Keratinocyte (primary cell): Measurements from ENCODE around the gene SETBP1. TPM values are rescaled to one million over a fixed set of nuclear protein-coding genes. Genes with fewer than 3 reads are reported as not detected.

Source experiments
- DNase-seq: peaks from one replicate; pipeline ENCODE4 v3.0.0-alpha.2; 2011; ENCODE audit warnings: low read depth, missing footprints, low spot score
- FAIRE-seq: peaks from 2 replicates; lab custom pipeline; 2011; peaks lifted over from hg19 to GRCh38; lab: Jason Lieb, UNC
- H2AFZ ChIP-seq: 2 replicates; pipeline ENCODE4 v1.6.0; 2012; ENCODE audit warnings: low read length, control low read depth, inconsistent platforms; ENCODE audit not compliant: control insufficient read depth
- H3K27ac ChIP-seq: 2 replicates; pipeline ENCODE4 v1.5.1; 2011; ENCODE audit warnings: low read length; ENCODE audit not compliant: control insufficient read depth, insufficient read depth
- H3K27me3 ChIP-seq: 3 replicates; pipeline ENCODE4 v1.6.0; 2011; ENCODE audit warnings: low read length; ENCODE audit not compliant: control insufficient read depth, insufficient read depth; ENCODE audit errors: extremely low read depth
- H3K36me3 ChIP-seq, 2 experiments: 2 replicates in 1 of 2; 3 replicates in 1 of 2; pipeline ENCODE4 v1.5.1; 2011; ENCODE audit warnings: low read length in 2 of 2, mild to moderate bottlenecking in 1 of 2; ENCODE audit not compliant: control insufficient read depth in 2 of 2, insufficient read depth in 2 of 2; ENCODE audit errors: extremely low read depth in 1 of 2
- H3K4me1 ChIP-seq: 3 replicates; pipeline ENCODE4 v1.5.1; 2011; ENCODE audit warnings: low read length; ENCODE audit not compliant: control insufficient read depth, insufficient read depth; ENCODE audit errors: extremely low read depth
- H3K4me2 ChIP-seq: 3 replicates; pipeline ENCODE4 v1.6.0; 2011; ENCODE audit warnings: low read depth, low read length; ENCODE audit not compliant: control insufficient read depth, insufficient read depth; ENCODE audit errors: extremely low read depth
- H3K4me3 ChIP-seq, 3 experiments: fragments of 200-600 bp in 1 of 3; sonication (generic) in 1 of 3; 2 replicates in 2 of 3; 3 replicates in 1 of 3; pipeline ENCODE4 v1.5.1; 2011 to 2016; ENCODE audit warnings: low read length in 3 of 3, mild to moderate bottlenecking in 3 of 3, control low read depth in 2 of 3, inconsistent platforms in 1 of 3, low read depth in 1 of 3, mixed read lengths in 1 of 3, mixed run types in 1 of 3, moderate library complexity in 1 of 3; ENCODE audit not compliant: control insufficient read depth in 2 of 3, insufficient read depth in 2 of 3; ENCODE audit errors: extremely low read depth in 1 of 3
- H3K79me2 ChIP-seq: 2 replicates; pipeline ENCODE4 v1.6.0; 2012; ENCODE audit warnings: low read length; ENCODE audit not compliant: control insufficient read depth, insufficient read depth
- H3K9ac ChIP-seq: 3 replicates; pipeline ENCODE4 v1.6.0; 2011; ENCODE audit warnings: low read length; ENCODE audit not compliant: control insufficient read depth, insufficient read depth; ENCODE audit errors: extremely low read depth
- H3K9me1 ChIP-seq: 3 replicates; pipeline ENCODE4 v1.6.0; 2011; ENCODE audit warnings: low read length; ENCODE audit not compliant: control insufficient read depth, insufficient read depth; ENCODE audit errors: extremely low read depth
- H3K9me3 ChIP-seq: 2 replicates; pipeline ENCODE4 v1.5.1; 2012; ENCODE audit warnings: low read depth, low read length; ENCODE audit not compliant: control insufficient read depth
- H4K20me1 ChIP-seq: 3 replicates; pipeline ENCODE4 v1.6.0; 2011; ENCODE audit warnings: low read length; ENCODE audit not compliant: control insufficient read depth, insufficient read depth; ENCODE audit errors: extremely low read depth
- EZH2 ChIP-seq: IDR thresholded peaks from one replicate; pipeline ENCODE4 v1.6.1; 2012; ENCODE audit warnings: inconsistent platforms, mild to moderate bottlenecking, low read length, moderate library complexity
- dilution Hi-C: fragments of 300-500 bp; cut with MboI; formaldehyde crosslinking; loops from one replicate; pipeline ENCODE4 v1.7.0; 2020; ENCODE audit warnings: low sequenced_read_pairs; ENCODE audit not compliant: extremely low pct_ligation_motif_present
- polyA plus RNA-seq, 5 experiments: library from polyadenylated mRNA; depleted of rRNA in 3 of 5; stranded (reverse) in 3 of 5; stranded (forward) in 1 of 5; unstranded in 1 of 5; fragments of >200 nt; gene quantifications; 1 replicate in 1 of 5; 2 replicates in 3 of 5; 3 replicates in 1 of 5; pipeline versions ENCODE4 v1.2.1 to v1.2.3, GENCODE V29; 2011 to 2012; ENCODE audit warnings: missing spikeins in 2 of 5, low read depth in 1 of 5, low replicate concordance in 1 of 5
- TF ChIP-seq, protein P1 (sequence below), 3 experiments: IDR thresholded peaks in 1 of 3; conservative IDR thresholded peaks in 1 of 3; optimal IDR thresholded peaks in 1 of 3; 2 replicates in 2 of 3; 3 replicates in 1 of 3; pipeline versions ENCODE3 to v1.5.1; 2011; ENCODE audit warnings: low read length in 3 of 3, mild to moderate bottlenecking in 3 of 3, moderate library complexity in 2 of 3, control low read depth in 1 of 3, inconsistent platforms in 1 of 3; ENCODE audit not compliant: insufficient read depth in 2 of 3; ENCODE audit errors: extremely low read depth in 1 of 3

The SETBP1 gene
- polyA plus RNA-seq, 1 donor (not counting 4 experiments of a cell fraction or from before 2014, with no cell fraction given) = 3.3 TPM

DNA sequence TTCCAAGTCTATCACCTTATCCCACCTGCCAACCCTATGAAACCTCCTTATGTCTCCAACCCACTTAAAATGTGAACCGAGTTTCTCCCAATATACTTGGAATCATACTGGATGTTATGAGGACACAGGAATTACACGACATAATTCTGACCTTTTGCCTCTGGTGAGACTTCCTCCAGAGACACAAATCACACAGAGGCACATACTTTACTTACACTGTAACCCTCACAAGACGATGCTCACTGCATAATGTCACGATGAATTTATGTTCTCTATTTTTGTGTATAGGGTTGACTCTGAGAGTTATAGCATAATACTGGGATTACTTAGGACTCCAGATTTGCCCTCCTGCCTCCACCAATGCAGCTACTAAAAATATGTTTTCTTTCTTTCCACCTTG lies 28.0 kb upstream of the SETBP1 start:
- no peaks in the 10 kb centered on the region for H3K79me2 ChIP-seq
- FAIRE-seq (no peak), DNase-seq (no peak)
- no peak overlapping the region for H3K4me2 ChIP-seq
- H3K9ac ChIP-seq = no peak overlapping the region
- no peaks in the 10 kb centered on the region for H3K9me3 ChIP-seq
- TF ChIP-seq EZH2 = no peak
- TF ChIP-seq, protein P1, sequence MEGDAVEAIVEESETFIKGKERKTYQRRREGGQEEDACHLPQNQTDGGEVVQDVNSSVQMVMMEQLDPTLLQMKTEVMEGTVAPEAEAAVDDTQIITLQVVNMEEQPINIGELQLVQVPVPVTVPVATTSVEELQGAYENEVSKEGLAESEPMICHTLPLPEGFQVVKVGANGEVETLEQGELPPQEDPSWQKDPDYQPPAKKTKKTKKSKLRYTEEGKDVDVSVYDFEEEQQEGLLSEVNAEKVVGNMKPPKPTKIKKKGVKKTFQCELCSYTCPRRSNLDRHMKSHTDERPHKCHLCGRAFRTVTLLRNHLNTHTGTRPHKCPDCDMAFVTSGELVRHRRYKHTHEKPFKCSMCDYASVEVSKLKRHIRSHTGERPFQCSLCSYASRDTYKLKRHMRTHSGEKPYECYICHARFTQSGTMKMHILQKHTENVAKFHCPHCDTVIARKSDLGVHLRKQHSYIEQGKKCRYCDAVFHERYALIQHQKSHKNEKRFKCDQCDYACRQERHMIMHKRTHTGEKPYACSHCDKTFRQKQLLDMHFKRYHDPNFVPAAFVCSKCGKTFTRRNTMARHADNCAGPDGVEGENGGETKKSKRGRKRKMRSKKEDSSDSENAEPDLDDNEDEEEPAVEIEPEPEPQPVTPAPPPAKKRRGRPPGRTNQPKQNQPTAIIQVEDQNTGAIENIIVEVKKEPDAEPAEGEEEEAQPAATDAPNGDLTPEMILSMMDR (optimal IDR thresholded peaks at IDR 0.05 in 1 of 3, IDR thresholded peaks at IDR 0.05 in 1 of 3, conservative IDR thresholded peaks at IDR 0.05 in 1 of 3; ENCODE audit: extremely low read depth in 1 of 3, insufficient read depth in 2 of 3, low read length in 3 of 3) = no peak
- dilution Hi-C loops = no loop called here
- peaks cover 24% of the 10 kb centered on the region for H3K4me1 ChIP-seq
- H3K27me3 ChIP-seq = no peaks in the 10 kb centered on the region
- H3K36me3 ChIP-seq = no peaks in the 10 kb centered on the region
- no peaks in the 10 kb centered on the region for H4K20me1 ChIP-seq
- H3K4me3 ChIP-seq = no peak overlapping the region
- H3K27ac ChIP-seq = no peak overlapping the region
- H2AFZ ChIP-seq = no peak overlapping the region
- H3K9me1 ChIP-seq = no peaks in the 10 kb centered on the region

DNA sequence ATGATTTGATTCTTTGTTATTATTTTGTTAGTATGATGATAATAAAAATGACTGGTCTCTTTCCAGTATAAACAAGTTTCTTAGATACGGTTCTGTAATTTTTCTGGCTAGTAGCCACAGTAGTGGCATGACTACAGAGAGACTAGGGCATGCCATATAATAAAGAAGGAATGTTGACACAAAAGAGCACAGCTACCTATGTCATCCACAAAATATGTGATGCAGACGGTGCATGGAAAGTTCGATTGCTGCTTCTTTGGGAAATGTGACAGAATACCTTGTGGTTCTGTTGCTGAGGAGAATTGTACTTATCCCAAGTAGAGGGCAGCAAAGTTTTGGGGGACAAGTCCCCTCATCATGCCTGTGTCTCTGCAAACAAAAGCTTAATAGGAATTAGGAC lies 26.1 kb upstream of the SETBP1 start:
- DNase-seq = no peak
- H3K9me3 ChIP-seq = no peaks in the 10 kb centered on the region
- dilution Hi-C loops = no loop called here
- FAIRE-seq = peak; percentile 97
- H3K4me2 ChIP-seq = peak overlapping the region; percentile 50
- H3K9me1 ChIP-seq = no peaks in the 10 kb centered on the region
- no peaks in the 10 kb centered on the region for H3K27me3 ChIP-seq
- H3K36me3 ChIP-seq = no peaks in the 10 kb centered on the region
- H3K27ac ChIP-seq = peak overlapping the region; percentile 66
- H3K79me2 ChIP-seq = no peaks in the 10 kb centered on the region
- no peak overlapping the region for H3K4me3 ChIP-seq
- peaks cover 24% of the 10 kb centered on the region for H3K4me1 ChIP-seq
- H4K20me1 ChIP-seq = no peaks in the 10 kb centered on the region
- TF ChIP-seq, protein P1 (optimal IDR thresholded peaks at IDR 0.05 in 1 of 3, IDR thresholded peaks at IDR 0.05 in 1 of 3, conservative IDR thresholded peaks at IDR 0.05 in 1 of 3; ENCODE audit: extremely low read depth in 1 of 3, insufficient read depth in 2 of 3, low read length in 3 of 3) = peak in 1 of 3 experiments; percentile 35
- no peak for TF ChIP-seq EZH2
- H3K9ac ChIP-seq = no peak overlapping the region
- H2AFZ ChIP-seq = no peak overlapping the region
